H54 (cell line): ENCODE measurements around the gene HEATR5B.
A peak's percentile ranks its signal among the peaks of the same experiment; 100 is the strongest.
"Not testable (repeated sequence)": the region's sequence is repeated elsewhere in the genome, so short reads cannot be mapped to it uniquely, and the experiment has no call there.

Experiments used
- DNase-seq: peaks from one replicate; pipeline ENCODE4 v3.0.0; 2011; ENCODE audit warnings: low spot score, mixed read lengths; ENCODE audit not compliant: insufficient read length
- FAIRE-seq: peaks from 3 replicates; lab custom pipeline; 2011; peaks lifted over from hg19 to GRCh38; lab: Jason Lieb, UNC
- POLR2A ChIP-seq: IDR thresholded peaks from 2 replicates; pipeline ENCODE4 v1.6.1; 2011; ENCODE audit warnings: low read depth, mild to moderate bottlenecking, low read length

The HEATR5B gene

GRCh38 chr2:37029758-37030157, 54.4 kb downstream of the HEATR5B start:
- FAIRE-seq = no peak
- no peak for TF ChIP-seq POLR2A

GRCh38 chr2:37026050-37026449, 58.1 kb downstream of the HEATR5B start:
- FAIRE-seq = peak; percentile 61

More at GRCh38 chr2:37029758-37030157, 54.4 kb downstream of the HEATR5B start:
- no peak for DNase-seq

GRCh38 chr2:37020887-37021796, 63.0 kb downstream of the HEATR5B start:
- peak; percentile 60 for FAIRE-seq
- TF ChIP-seq POLR2A = no peak
- DNase-seq = no peak

More at GRCh38 chr2:37026050-37026449, 58.1 kb downstream of the HEATR5B start:
- no peak for DNase-seq
- no peak for TF ChIP-seq POLR2A

- TF ChIP-seq POLR2A = no peak
- DNase-seq = no peak
- no peak for FAIRE-seq
Observed at GRCh38 chr2:37020212-37020886, 63.8 kb downstream of the HEATR5B start.

GRCh38 chr2:37013315-37013641, 70.9 kb downstream of the HEATR5B start:
- no peak for DNase-seq
- no peak for TF ChIP-seq POLR2A
- FAIRE-seq = no peak

GRCh38 chr2:37011130-37011529, 73.0 kb downstream of the HEATR5B start:
- DNase-seq = no peak
- no peak for TF ChIP-seq POLR2A
- no peak for FAIRE-seq

- peak; percentile 93 for FAIRE-seq
- TF ChIP-seq POLR2A = no peak
- DNase-seq = no peak
Observed at GRCh38 chr2:37005118-37005868, 78.9 kb downstream of the HEATR5B start.

GRCh38 chr2:37000988-37001556, 83.1 kb downstream of the HEATR5B start:
- TF ChIP-seq POLR2A = no peak
- FAIRE-seq = no peak
- DNase-seq = no peak

- no peak for TF ChIP-seq POLR2A
- FAIRE-seq (no peak), DNase-seq (no peak)
Observed at GRCh38 chr2:37000318-37000717, 83.9 kb downstream of the HEATR5B start.

- not testable (repeated sequence) for FAIRE-seq, DNase-seq
Observed at GRCh38 chr2:36999416-36999815, 84.8 kb downstream of the HEATR5B start.

- no peak for FAIRE-seq
- no peak for DNase-seq
- no peak for TF ChIP-seq POLR2A
Observed at GRCh38 chr2:36993841-36994620, 90.1 kb downstream of the HEATR5B start.

- FAIRE-seq (no peak), DNase-seq (no peak)
- no peak for TF ChIP-seq POLR2A
Observed at GRCh38 chr2:36988008-36988407, 96.2 kb downstream of the HEATR5B start.

GRCh38 chr2:36982467-36982866, 101.7 kb downstream of the HEATR5B start:
- DNase-seq (no peak), FAIRE-seq (no peak)

More at GRCh38 chr2:36982467-36982866, 101.7 kb downstream of the HEATR5B start:
- TF ChIP-seq POLR2A = no peak
